HepG2 (cell line): Measurements from ENCODE around the gene PDZD7. TPM values are rescaled to one million over a fixed set of nuclear protein-coding genes. Genes with fewer than 3 reads are reported as not detected.

ENCODE experiments used
- CBX5 ChIP-seq: sonication (generic); formaldehyde crosslinking; IDR thresholded peaks from 2 replicates; pipeline ENCODE4 v1.4.0; 2020; ENCODE audit warnings: missing genetic modification reagents, borderline replicate concordance
- CSRNP1 ChIP-seq: sonication (generic); formaldehyde crosslinking; IDR thresholded peaks from 2 replicates; pipeline ENCODE4 v1.8.1; 2023; ENCODE audit warnings: mild to moderate bottlenecking, missing genetic modification reagents
- ELF3 ChIP-seq: IDR thresholded peaks from 2 replicates; pipeline ENCODE4 v1.6.1; 2016; ENCODE audit warnings: missing genetic modification reagents, missing compliant biosample characterization
- HNRNPLL ChIP-seq: fragments of 200-400 bp; formaldehyde crosslinking; IDR thresholded peaks from 2 replicates; pipeline ENCODE4 v1.6.1; 2017; ENCODE audit warnings: mild to moderate bottlenecking, low read depth, low read length; ENCODE audit not compliant: poor library complexity, severe bottlenecking
- IRF1 ChIP-seq: sonication (generic); formaldehyde crosslinking; IDR thresholded peaks from 2 replicates; pipeline ENCODE4 v1.4.0; 2020; ENCODE audit warnings: low read depth, mild to moderate bottlenecking, missing genetic modification reagents
- KLF15 ChIP-seq: sonication (generic); formaldehyde crosslinking; IDR thresholded peaks from 2 replicates; pipeline ENCODE4 v1.8.1; 2023; ENCODE audit warnings: borderline replicate concordance, mild to moderate bottlenecking, inconsistent platforms, missing genetic modification reagents, mixed read lengths
- MTA1 ChIP-seq: sonication (generic); formaldehyde crosslinking; IDR thresholded peaks from 2 replicates; pipeline ENCODE4 v1.4.0; 2020; ENCODE audit warnings: missing genetic modification reagents, mild to moderate bottlenecking, borderline replicate concordance
- POLR2A ChIP-seq, 2 experiments: IDR thresholded peaks; 2 replicates each; pipeline ENCODE4 v1.6.1; 2011; ENCODE audit warnings: low read depth in 2 of 2, low read length in 2 of 2, mild to moderate bottlenecking in 1 of 2, moderate library complexity in 1 of 2; ENCODE audit not compliant: insufficient read depth in 1 of 2
- SIN3A ChIP-seq: IDR thresholded peaks from 2 replicates; pipeline ENCODE4 v1.6.1; 2011; ENCODE audit warnings: low read depth, mild to moderate bottlenecking, control low read depth, low read length, borderline replicate concordance
- ZBTB38 ChIP-seq: sonication (generic); formaldehyde crosslinking; IDR thresholded peaks from 2 replicates; pipeline ENCODE4 v1.5.1; 2020; ENCODE audit warnings: mild to moderate bottlenecking, missing genetic modification reagents
- ZBTB8A ChIP-seq: sonication (generic); formaldehyde crosslinking; IDR thresholded peaks from 2 replicates; pipeline ENCODE4 v1.4.0; 2020; ENCODE audit warnings: mild to moderate bottlenecking, low read depth, missing genetic modification reagents, borderline replicate concordance
- ZMAT3 ChIP-seq: sonication (generic); formaldehyde crosslinking; conservative IDR thresholded peaks from 2 replicates; pipeline ENCODE4 v1.7.0; 2021; ENCODE audit warnings: missing genetic modification reagents
- ZNF138 ChIP-seq: sonication (generic); formaldehyde crosslinking; IDR thresholded peaks from 2 replicates; pipeline ENCODE4 v1.5.0; 2020; ENCODE audit warnings: mild to moderate bottlenecking, low read depth, missing genetic modification reagents
- ZNF142 ChIP-seq: sonication (generic); formaldehyde crosslinking; IDR thresholded peaks from 2 replicates; pipeline ENCODE4 v1.4.0; 2020; ENCODE audit warnings: missing genetic modification reagents
- polyA plus RNA-seq, 8 experiments: library from polyadenylated mRNA; depleted of rRNA in 3 of 8; stranded (reverse) in 7 of 8; unstranded in 1 of 8; fragments of >200 nt; fragmentation: Illumina TruSeq in 4 of 8; extraction: Trizol in 4 of 8; gene quantifications; 2 replicates each; pipeline versions ENCODE4 v1.2.1 to v1.2.3, GENCODE V29; 2011 to 2016; ENCODE audit warnings: low read depth in 4 of 8, missing spikeins in 1 of 8, mixed read lengths in 1 of 8; ENCODE audit not compliant: insufficient read depth in 1 of 8
- total RNA-seq, 5 experiments: library from RNA; depleted of rRNA; stranded (reverse); fragments of >200 nt; fragmentation: Illumina TruSeq; extraction: Trizol; gene quantifications; 2 replicates each; pipeline ENCODE4 v1.2.3, GENCODE V29; 2016; ENCODE audit warnings: low read depth in 1 of 5

Gene PDZD7
- total and polyA plus RNA-seq, 2 of the 13 experiments (the other 11 are each of a cell fraction or from before 2014, with no cell fraction given): 0.58 to 0.73 TPM

GRCh38 chr10:100969187-100970075, 61.5 kb downstream of the PDZD7 start, which contains the start of gene SEMA4G (continued):
- no peak for TF ChIP-seq CBX5 (CRISPR knock-in tag)
- peak; percentile 49 for TF ChIP-seq HNRNPLL
- peak; percentile 52 to 61; a peak in 3 of 4 replicates for TF ChIP-seq POLR2A (IDR thresholded peaks at IDR 0.05; ENCODE audit: insufficient read depth in 1 of 2, low read depth in 2 of 2, low read length in 2 of 2)
- no peak; the same call in 1 of the 2 replicates for TF ChIP-seq ZBTB38 (CRISPR knock-in tag)
- peak; percentile 75 for TF ChIP-seq MTA1
- TF ChIP-seq ZBTB8A (CRISPR knock-in tag): peak; percentile 65; the same call in 1 of the 2 replicates
- TF ChIP-seq ELF3: 0 out of 2 replicates have a peak, but pooled peaks have one; percentile 12
- TF ChIP-seq KLF15: peak; percentile 67; the same call in 1 of the 2 replicates
- TF ChIP-seq ZNF142: no peak
- peak; percentile 42; the same call in 1 of the 2 replicates for TF ChIP-seq SIN3A
- TF ChIP-seq CSRNP1 (CRISPR knock-in tag): peak; percentile 64; the same call in 1 of the 2 replicates
- TF ChIP-seq ZNF138 (CRISPR knock-in tag): no peak
- peak; percentile 78; the same call in 1 of the 2 replicates for TF ChIP-seq ZMAT3 (CRISPR knock-in tag)
- TF ChIP-seq IRF1 (CRISPR knock-in tag): no peak; the same call in 1 of the 2 replicates
